Iris pigment epithelial cell (primary cell): ENCODE results near the gene RPS17.
A peak's percentile ranks its signal among the peaks of the same experiment; 100 is the strongest.

Experiments
- DNase-seq: peaks from one replicate; pipeline ENCODE4 v3.0.0-alpha.2; 2011; ENCODE audit warnings: low read depth

Gene RPS17

GRCh38 chr15:82540055-82540983 lies at the start of gene RPS17:
Gene RPS17, minus strand, starts transcription at chr15:82540457. Its CDS starts 29 bp downstream, at chr15:82540428.
- DNase-seq, result peak; percentile 93

- DNase-seq, result no peak
These were observed 47.5 kb upstream of the RPS17 start for GRCh38 chr15:82587805-82588204.

GRCh38 chr15:82585072-82585471 lies 44.8 kb upstream of the RPS17 start:
- peak; percentile 53 for DNase-seq

GRCh38 chr15:82580713-82581112 lies 40.5 kb upstream of the RPS17 start:
- no peak for DNase-seq

GRCh38 chr15:82575335-82575734 lies 35.1 kb upstream of the RPS17 start:
- no peak for DNase-seq

- no peak for DNase-seq
These were observed 32.7 kb upstream of the RPS17 start for GRCh38 chr15:82572986-82573385.

- no peak for DNase-seq
These were observed 32.1 kb upstream of the RPS17 start for GRCh38 chr15:82572311-82572710.

GRCh38 chr15:82571722-82572222 lies 31.5 kb upstream of the RPS17 start:
- peak; percentile 59 for DNase-seq

GRCh38 chr15:82570721-82571508 lies 30.7 kb upstream of the RPS17 start:
- DNase-seq, result no peak

- no peak for DNase-seq
These were observed 29.6 kb upstream of the RPS17 start for GRCh38 chr15:82569834-82570233.

- DNase-seq, result no peak
These were observed 28.7 kb upstream of the RPS17 start for GRCh38 chr15:82568986-82569385.

- DNase-seq, result no peak
These were observed 27.4 kb upstream of the RPS17 start for GRCh38 chr15:82567661-82568060.

GRCh38 chr15:82566690-82567089 lies 26.4 kb upstream of the RPS17 start:
- peak; percentile 52 for DNase-seq

- no peak for DNase-seq
These were observed 18.2 kb upstream of the RPS17 start for GRCh38 chr15:82558502-82558901.

- DNase-seq, result no peak
These were observed 16.2 kb upstream of the RPS17 start for GRCh38 chr15:82556315-82557035.

GRCh38 chr15:82554849-82555248 lies 14.6 kb upstream of the RPS17 start:
- DNase-seq, result no peak

GRCh38 chr15:82554351-82554750 lies 14.1 kb upstream of the RPS17 start:
- no peak for DNase-seq

- no peak for DNase-seq
These were observed 13.6 kb upstream of the RPS17 start for GRCh38 chr15:82553846-82554245.

- DNase-seq, result no peak
These were observed 12.6 kb upstream of the RPS17 start for GRCh38 chr15:82552861-82553260.

GRCh38 chr15:82551646-82552247 lies 11.5 kb upstream of the RPS17 start:
- DNase-seq, result no peak

- DNase-seq, result no peak
These were observed 9.0 kb upstream of the RPS17 start for GRCh38 chr15:82549199-82549665.

GRCh38 chr15:82548700-82549099 lies 8.4 kb upstream of the RPS17 start:
- no peak for DNase-seq
